H1 (cell line): ENCODE data around the gene FSCB. TPM values are rescaled to one million over a fixed set of nuclear protein-coding genes. Genes with fewer than 3 reads are reported as not detected.
"Not testable (repeated sequence)": the region's sequence is repeated elsewhere in the genome, so short reads cannot be mapped to it uniquely, and the experiment has no call there.

Experiments
- CTCF ChIA-PET: fragments of 300-600 bp; sonication (Branson Sonifier 250); formaldehyde crosslinking; loops from one replicate; lab custom pipeline; 2021; ENCODE audit not compliant: partially characterized antibody; lab: Charles Lee
- POLR2A ChIA-PET: fragments of 300-600 bp; sonication (Branson Sonifier 250); formaldehyde crosslinking; loops from one replicate; lab custom pipeline; 2021; ENCODE audit warnings: inconsistent platforms; ENCODE audit not compliant: partially characterized antibody; lab: Charles Lee
- DNase-seq, 2 experiments: peaks; one replicate each; pipeline versions ENCODE4 v3.0.0 to v3.0.0-alpha.2; 2010 to 2022; ENCODE audit warnings: low spot score in 2 of 2, low read depth in 1 of 2, mixed read lengths in 1 of 2
- FAIRE-seq: peaks from 2 replicates; lab custom pipeline; 2011; peaks lifted over from hg19 to GRCh38; lab: Jason Lieb, UNC
- H2AFZ ChIP-seq: 2 replicates; pipeline ENCODE4 v1.8.1; 2012; ENCODE audit warnings: low read length, inconsistent platforms
- H2AK5ac ChIP-seq: 2 replicates; pipeline ENCODE4 v1.6.1; 2013; ENCODE audit warnings: low read depth, low read length
- H2BK120ac ChIP-seq: replicated peaks from 2 replicates; pipeline ENCODE3; 2013; ENCODE audit warnings: low read depth, low read length, inconsistent platforms
- H2BK12ac ChIP-seq: 2 replicates; pipeline ENCODE4 v1.6.1; 2013; ENCODE audit warnings: low read depth, low read length
- H2BK15ac ChIP-seq: 2 replicates; pipeline ENCODE4 v1.6.1; 2013; ENCODE audit warnings: low read length
- H2BK20ac ChIP-seq: 2 replicates; pipeline ENCODE4 v1.6.1; 2013; ENCODE audit warnings: low read length
- H2BK5ac ChIP-seq: 2 replicates; pipeline ENCODE4 v1.6.1; 2013; ENCODE audit warnings: low read depth, low read length
- H3K14ac ChIP-seq: 2 replicates; pipeline ENCODE4 v1.6.1; 2013; ENCODE audit warnings: inconsistent platforms; ENCODE audit not compliant: insufficient read length
- H3K18ac ChIP-seq: 2 replicates; pipeline ENCODE4 v1.6.1; 2013; ENCODE audit warnings: low read length; ENCODE audit errors: extremely low read depth
- H3K23ac ChIP-seq: 2 replicates; pipeline ENCODE4 v1.6.1; 2013; ENCODE audit warnings: inconsistent platforms; ENCODE audit not compliant: insufficient read length
- H3K23me2 ChIP-seq: 2 replicates; pipeline ENCODE4 v1.6.1; 2013; ENCODE audit warnings: low read depth, low read length
- H3K27ac ChIP-seq: 2 replicates; pipeline ENCODE4 v1.6.1; 2011; ENCODE audit warnings: low read depth, low read length, inconsistent platforms
- H3K27me3 ChIP-seq, 4 experiments: replicated peaks in 1 of 4; 1 replicate in 1 of 4; 2 replicates in 3 of 4; pipeline versions ENCODE4 v1.6.1 to v1.8.1; 2011 to 2013; ENCODE audit warnings: low read length in 3 of 4, mild to moderate bottlenecking in 3 of 4, inconsistent platforms in 2 of 4, mixed read lengths in 2 of 4, moderate library complexity in 1 of 4; ENCODE audit not compliant: control insufficient read depth in 3 of 4, insufficient read depth in 3 of 4; ENCODE audit errors: extremely low read depth in 1 of 4
- H3K36me3 ChIP-seq, 4 experiments: 2 replicates each; pipeline versions ENCODE4 v1.6.1 to v1.8.1; 2011 to 2013; ENCODE audit warnings: mild to moderate bottlenecking in 4 of 4, low read length in 3 of 4, moderate library complexity in 2 of 4, control low read depth in 1 of 4, inconsistent platforms in 1 of 4; ENCODE audit not compliant: insufficient read depth in 4 of 4, control insufficient read depth in 2 of 4
- H3K4ac ChIP-seq: replicated peaks from 2 replicates; pipeline ENCODE3; 2013; ENCODE audit warnings: low read length, low read depth, mixed read lengths, inconsistent platforms; ENCODE audit not compliant: insufficient read length
- H3K4me1 ChIP-seq, 4 experiments: replicated peaks in 1 of 4; 1 replicate in 1 of 4; 2 replicates in 3 of 4; pipeline versions ENCODE4 v1.6.1 to v1.8.1; 2011 to 2013; ENCODE audit warnings: low read length in 3 of 4, inconsistent platforms in 2 of 4, mixed read lengths in 1 of 4; ENCODE audit not compliant: insufficient read depth in 4 of 4, control insufficient read depth in 3 of 4
- H3K4me2 ChIP-seq, 2 experiments: 2 replicates each; pipeline versions ENCODE4 v1.6.1 to v1.8.1; 2011 to 2013; ENCODE audit warnings: low read depth in 2 of 2, low read length in 2 of 2, control low read depth in 1 of 2, inconsistent platforms in 1 of 2, mild to moderate bottlenecking in 1 of 2; ENCODE audit not compliant: insufficient read depth in 1 of 2
- H3K4me3 ChIP-seq, 4 experiments: fragments of 200-600, 300-600 bp in 1 of 4; sonication (generic), shearing (Covaris generic), sonication (Bioruptor Twin) in 1 of 4; 2 replicates each; pipeline versions ENCODE4 v1.5.1 to v1.8.1; 2011 to 2016; ENCODE audit warnings: low read length in 4 of 4, low read depth in 3 of 4, control low read depth in 2 of 4, inconsistent platforms in 2 of 4, mild to moderate bottlenecking in 2 of 4, mixed read lengths in 1 of 4, moderate library complexity in 1 of 4; ENCODE audit not compliant: insufficient read depth in 2 of 4; ENCODE audit errors: extremely low read depth in 1 of 4
- H3K56ac ChIP-seq: replicated peaks from 2 replicates; pipeline ENCODE3; 2013; ENCODE audit warnings: low read depth, mild to moderate bottlenecking, mixed read lengths, low read length, inconsistent platforms; ENCODE audit not compliant: insufficient read length
- H3K79me1 ChIP-seq: 2 replicates; pipeline ENCODE4 v1.6.1; 2013; ENCODE audit warnings: low read depth, low read length, control low read depth
- H3K79me2 ChIP-seq, 2 experiments: 2 replicates each; pipeline versions ENCODE4 v1.6.1 to v1.8.1; 2012 to 2013; ENCODE audit warnings: low read length in 2 of 2, mild to moderate bottlenecking in 2 of 2, inconsistent platforms in 1 of 2; ENCODE audit not compliant: insufficient read depth in 2 of 2, control insufficient read depth in 1 of 2
- H3K9ac ChIP-seq, 4 experiments: replicated peaks in 1 of 4; 1 replicate in 1 of 4; 2 replicates in 3 of 4; pipeline versions ENCODE4 v1.6.1 to v1.8.1; 2011 to 2013; ENCODE audit warnings: low read depth in 3 of 4, low read length in 3 of 4, control low read depth in 2 of 4, mild to moderate bottlenecking in 2 of 4, moderate library complexity in 2 of 4, inconsistent platforms in 1 of 4; ENCODE audit errors: extremely low read depth in 1 of 4
- H3K9me3 ChIP-seq, 2 experiments: 2 replicates each; pipeline versions ENCODE4 v1.6.1 to v1.8.1; 2012 to 2013; ENCODE audit warnings: mild to moderate bottlenecking in 2 of 2, moderate library complexity in 2 of 2, control low read depth in 1 of 2, inconsistent platforms in 1 of 2, low read depth in 1 of 2, low read length in 1 of 2, mixed read lengths in 1 of 2; ENCODE audit not compliant: insufficient read depth in 2 of 2
- H4K20me1 ChIP-seq, 2 experiments: replicated peaks in 1 of 2; 2 replicates each; pipeline versions ENCODE3 to v1.8.1; 2011 to 2013; ENCODE audit warnings: inconsistent platforms in 2 of 2, low read length in 2 of 2, mild to moderate bottlenecking in 1 of 2; ENCODE audit not compliant: insufficient read depth in 2 of 2, control insufficient read depth in 1 of 2
- H4K5ac ChIP-seq: 2 replicates; pipeline ENCODE4 v1.6.1; 2013; ENCODE audit warnings: low read length, low read depth, mixed read lengths, inconsistent platforms; ENCODE audit not compliant: insufficient read length
- H4K8ac ChIP-seq: 2 replicates; pipeline ENCODE4 v1.8.0; 2013; ENCODE audit warnings: mild to moderate bottlenecking, moderate library complexity, low read length, inconsistent platforms; ENCODE audit not compliant: insufficient read depth; ENCODE audit errors: extremely low read depth
- H4K91ac ChIP-seq: replicated peaks from 2 replicates; pipeline ENCODE3; 2013; ENCODE audit warnings: low read length, mixed read lengths, inconsistent platforms; ENCODE audit not compliant: insufficient read length
- WGBS, 2 experiments: shearing (Covaris generic) in 1 of 2; methylation state at CpG; one replicate each; pipeline versions ENCODE4 v1.1.6 to v1.1.7; 2013 to 2015; ENCODE audit warnings: low lambda C conversion rate in 2 of 2, mixed read lengths in 2 of 2, inconsistent platforms in 1 of 2, low coverage in 1 of 2, missing lambda C conversion rate in 1 of 2; ENCODE audit not compliant: insufficient replicate concordance in 2 of 2, insufficient coverage in 1 of 2, insufficient read length in 1 of 2; ENCODE audit errors: extremely low coverage in 1 of 2, missing lambda C conversion rate in 1 of 2; 5-methylcytosine and 5-hydroxymethylcytosine counted together
- polyA plus RNA-seq, 7 experiments: library from polyadenylated mRNA; depleted of rRNA in 3 of 7; stranded (reverse) in 5 of 7; unstranded in 2 of 7; fragments of >200 nt in 5 of 7; fragments of 200-250 nt in 2 of 7; gene quantifications; 1 replicate in 5 of 7; 2 replicates in 1 of 7; 4 replicates in 1 of 7; pipeline versions ENCODE4 v1.2.1 to v1.2.3, GENCODE V29; 2011 to 2013; ENCODE audit warnings: missing spikeins in 2 of 7, mixed read lengths in 2 of 7
- total RNA-seq: library from RNA; stranded (reverse); fragmentation: NEBNext Ultra II Directional; extraction: Animal tissue kit (Norgen Biotek cat#: 25700); gene quantifications from 2 replicates; pipeline ENCODE4 v1.2.1, GENCODE V29; 2021

The FSCB gene
- total and polyA plus RNA-seq, 2 of the 8 experiments (the other 6 are each of a cell fraction or from before 2014, with no cell fraction given) = not detected

DNA sequence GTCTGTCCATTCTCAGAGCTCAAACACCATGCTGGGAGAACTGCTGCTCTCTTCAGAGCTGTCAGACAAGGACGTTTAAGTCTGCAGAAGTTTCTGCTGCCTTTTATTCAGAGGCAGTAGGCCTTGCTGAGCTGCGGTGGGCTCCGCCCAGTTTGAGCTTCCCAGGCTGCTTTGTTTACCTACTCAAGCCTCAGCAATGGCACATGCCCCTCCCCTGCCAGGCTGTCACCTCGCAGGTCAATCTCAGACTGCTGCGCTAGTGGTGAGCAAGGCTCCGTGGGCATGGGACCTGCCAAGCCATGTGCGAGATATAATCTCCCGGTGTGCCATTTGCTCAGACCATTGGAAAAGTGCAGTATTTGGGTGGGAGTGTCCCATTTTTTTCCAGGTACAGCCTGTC is 8.6 kb upstream of the FSCB start:
- not testable (repeated sequence) for H4K5ac ChIP-seq, H3K36me3 ChIP-seq, H2BK120ac ChIP-seq, H3K27ac ChIP-seq, H3K9ac ChIP-seq, H3K23ac ChIP-seq, FAIRE-seq, H4K91ac ChIP-seq, H3K4me2 ChIP-seq, H4K8ac ChIP-seq, H2AFZ ChIP-seq, H4K20me1 ChIP-seq, H2BK12ac ChIP-seq, H3K56ac ChIP-seq, H2BK20ac ChIP-seq, H2AK5ac ChIP-seq, H3K23me2 ChIP-seq, DNase-seq, H2BK15ac ChIP-seq, H3K4ac ChIP-seq, H2BK5ac ChIP-seq, H3K79me1 ChIP-seq, H3K4me3 ChIP-seq, H3K18ac ChIP-seq, H3K14ac ChIP-seq, H3K4me1 ChIP-seq, H3K9me3 ChIP-seq, H3K27me3 ChIP-seq, H3K79me2 ChIP-seq
- 92% methylated on average over 8 of the region's 8 CpGs; no CpG with 5 or more reads in 1 of the 2 experiments for WGBS, 2 experiments
- CTCF ChIA-PET = interaction anchor here (0.6 to 1.3 kb wide), 2 partner anchors 21 to 380 kb away, joined by 3 to 4 read pairs; no protein-coding TSS in a partner anchor
- POLR2A ChIA-PET = interaction anchor here (1.0 kb wide), 1 partner anchor 9 kb away, joined by 3 read pairs; no protein-coding TSS in a partner anchor
